PFSK-1 (cell line): Measurements from ENCODE around the gene TMEM225B.

Source experiments
- POLR2AphosphoS5 ChIP-seq: IDR thresholded peaks from 2 replicates; pipeline ENCODE4 v1.6.1; 2012; ENCODE audit warnings: low read depth, mild to moderate bottlenecking, control low read depth, low read length, moderate library complexity
- TAF1 ChIP-seq: IDR thresholded peaks from 2 replicates; pipeline ENCODE4 v1.6.1; 2012; ENCODE audit warnings: low read length, control low read depth, borderline replicate concordance; ENCODE audit not compliant: insufficient read depth
- TF ChIP-seq, protein P1 (sequence below), 2 experiments: IDR thresholded peaks; 2 replicates each; pipeline versions ENCODE4 v1.6.1 to v1.8.0; 2011 to 2012; ENCODE audit warnings: low read depth in 2 of 2, low read length in 2 of 2, control low read depth in 1 of 2, inconsistent platforms in 1 of 2, mild to moderate bottlenecking in 1 of 2, moderate library complexity in 1 of 2; ENCODE audit not compliant: insufficient read depth in 1 of 2

DNA sequence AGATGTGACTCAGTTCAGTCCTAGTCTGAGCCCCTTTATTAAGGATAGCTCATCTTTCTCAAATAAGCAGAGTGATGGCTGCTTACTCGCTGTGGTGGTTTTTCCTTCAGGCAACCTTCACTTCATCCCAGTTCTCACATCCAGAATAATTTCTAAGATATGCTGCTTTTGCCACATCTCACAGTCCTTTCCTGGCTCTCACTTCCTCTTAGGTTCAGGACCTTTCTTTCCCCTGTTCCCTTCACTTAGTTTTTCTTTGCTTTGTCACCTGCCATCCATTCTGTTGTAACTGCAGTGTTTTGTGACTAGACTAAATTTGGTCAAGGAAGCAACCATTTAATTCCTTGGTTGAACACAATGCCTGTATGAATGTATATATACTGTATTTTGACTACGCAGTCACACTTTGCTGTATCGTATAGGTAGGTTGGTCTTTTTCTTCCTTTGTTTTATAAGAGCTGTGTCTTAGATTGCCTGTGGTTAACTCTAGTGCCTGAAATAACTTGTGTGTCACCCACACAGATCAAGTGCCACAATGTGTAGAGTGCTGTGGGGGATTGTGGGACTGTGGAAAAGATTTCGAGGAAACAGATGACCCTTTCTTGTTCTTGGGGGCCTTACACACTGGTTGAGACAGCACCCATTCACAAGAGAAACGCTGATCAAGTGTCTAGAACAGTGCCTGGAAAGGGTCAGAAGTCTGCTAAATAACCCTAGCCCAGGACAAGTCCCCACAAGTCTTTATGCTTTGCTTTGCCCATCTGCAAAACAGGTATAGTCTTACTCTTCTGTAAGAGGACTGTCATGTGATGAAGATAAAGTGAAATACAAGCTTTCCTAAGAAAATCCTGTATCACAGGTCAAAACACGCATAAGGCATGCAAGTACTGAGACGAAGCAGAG is 37.0 kb upstream of the TMEM225B start:
- TF ChIP-seq, protein P1, sequence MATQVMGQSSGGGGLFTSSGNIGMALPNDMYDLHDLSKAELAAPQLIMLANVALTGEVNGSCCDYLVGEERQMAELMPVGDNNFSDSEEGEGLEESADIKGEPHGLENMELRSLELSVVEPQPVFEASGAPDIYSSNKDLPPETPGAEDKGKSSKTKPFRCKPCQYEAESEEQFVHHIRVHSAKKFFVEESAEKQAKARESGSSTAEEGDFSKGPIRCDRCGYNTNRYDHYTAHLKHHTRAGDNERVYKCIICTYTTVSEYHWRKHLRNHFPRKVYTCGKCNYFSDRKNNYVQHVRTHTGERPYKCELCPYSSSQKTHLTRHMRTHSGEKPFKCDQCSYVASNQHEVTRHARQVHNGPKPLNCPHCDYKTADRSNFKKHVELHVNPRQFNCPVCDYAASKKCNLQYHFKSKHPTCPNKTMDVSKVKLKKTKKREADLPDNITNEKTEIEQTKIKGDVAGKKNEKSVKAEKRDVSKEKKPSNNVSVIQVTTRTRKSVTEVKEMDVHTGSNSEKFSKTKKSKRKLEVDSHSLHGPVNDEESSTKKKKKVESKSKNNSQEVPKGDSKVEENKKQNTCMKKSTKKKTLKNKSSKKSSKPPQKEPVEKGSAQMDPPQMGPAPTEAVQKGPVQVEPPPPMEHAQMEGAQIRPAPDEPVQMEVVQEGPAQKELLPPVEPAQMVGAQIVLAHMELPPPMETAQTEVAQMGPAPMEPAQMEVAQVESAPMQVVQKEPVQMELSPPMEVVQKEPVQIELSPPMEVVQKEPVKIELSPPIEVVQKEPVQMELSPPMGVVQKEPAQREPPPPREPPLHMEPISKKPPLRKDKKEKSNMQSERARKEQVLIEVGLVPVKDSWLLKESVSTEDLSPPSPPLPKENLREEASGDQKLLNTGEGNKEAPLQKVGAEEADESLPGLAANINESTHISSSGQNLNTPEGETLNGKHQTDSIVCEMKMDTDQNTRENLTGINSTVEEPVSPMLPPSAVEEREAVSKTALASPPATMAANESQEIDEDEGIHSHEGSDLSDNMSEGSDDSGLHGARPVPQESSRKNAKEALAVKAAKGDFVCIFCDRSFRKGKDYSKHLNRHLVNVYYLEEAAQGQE (IDR thresholded peaks at IDR 0.05; ENCODE audit: insufficient read depth in 1 of 2, low read depth in 2 of 2, low read length in 2 of 2) = no peak
- TF ChIP-seq TAF1 (no peak), POLR2AphosphoS5 (no peak)
